Activated naive CD4-positive, alpha-beta T cell treated with anti-CD3 and anti-CD28 coated beads, Interleukin-2, amount 10 ng/mL, durations not matched to agents 7 days and 5 days (primary cell): Measurements from ENCODE around the gene COL8A1.
A peak's percentile ranks its signal among the peaks of the same experiment; 100 is the strongest.
"Not testable (repeated sequence)": the region's sequence is repeated elsewhere in the genome, so short reads cannot be mapped to it uniquely, and the experiment has no call there.

Experiments used
- CTCF ChIA-PET: fragments of 350-600 bp; sonication (Branson Sonifier 250); formaldehyde crosslinking; loops from one replicate; lab custom pipeline; 2021; ENCODE audit warnings: antibody characterized with exemption; lab: Charles Lee
- DNase-seq: peaks from one replicate; pipeline ENCODE4 v3.0.0-alpha.2; 2020
- H3K27ac Mint-ChIP-seq: one replicate; pipeline ENCODE4 v1.8.0; 2021; ENCODE audit warnings: mild to moderate bottlenecking, moderate library complexity, mixed read lengths
- H3K27me3 Mint-ChIP-seq: one replicate; pipeline ENCODE4 v1.8.0; 2021; ENCODE audit warnings: mild to moderate bottlenecking, mixed read lengths
- H3K36me3 Mint-ChIP-seq: one replicate; pipeline ENCODE4 v1.8.0; 2021; ENCODE audit warnings: mixed read lengths
- H3K4me1 Mint-ChIP-seq: one replicate; pipeline ENCODE4 v1.8.0; 2021; ENCODE audit warnings: mixed read lengths
- H3K4me3 Mint-ChIP-seq: one replicate; pipeline ENCODE4 v1.8.0; 2021; ENCODE audit warnings: mild to moderate bottlenecking, moderate library complexity, mixed read lengths
- H3K9me3 Mint-ChIP-seq: one replicate; pipeline ENCODE4 v1.8.0; 2021; ENCODE audit warnings: mixed read lengths

The COL8A1 gene

GRCh38 chr3:99713440-99713839 lies 75.0 kb downstream of the COL8A1 start:
- no peaks in the 10 kb centered on the region for H3K36me3 Mint-ChIP-seq
- no peak for DNase-seq
- peaks cover 4% of the 10 kb centered on the region for H3K27me3 Mint-ChIP-seq
- no peaks in the 10 kb centered on the region for H3K9me3 Mint-ChIP-seq
- no peak overlapping the region for H3K4me3 Mint-ChIP-seq
- H3K27ac Mint-ChIP-seq, result no peak overlapping the region
- H3K4me1 Mint-ChIP-seq, result no peaks in the 10 kb centered on the region
- CTCF ChIA-PET, result no interaction called here

GRCh38 chr3:99714146-99714545 lies 75.8 kb downstream of the COL8A1 start:
- H3K27me3 Mint-ChIP-seq, result peaks cover 4% of the 10 kb centered on the region
- H3K9me3 Mint-ChIP-seq, result no peaks in the 10 kb centered on the region
- H3K4me3 Mint-ChIP-seq, result no peak overlapping the region
- no peaks in the 10 kb centered on the region for H3K4me1 Mint-ChIP-seq
- H3K36me3 Mint-ChIP-seq, result no peaks in the 10 kb centered on the region
- no peak for DNase-seq
- H3K27ac Mint-ChIP-seq, result no peak overlapping the region
- CTCF ChIA-PET, result no interaction called here

DNA sequence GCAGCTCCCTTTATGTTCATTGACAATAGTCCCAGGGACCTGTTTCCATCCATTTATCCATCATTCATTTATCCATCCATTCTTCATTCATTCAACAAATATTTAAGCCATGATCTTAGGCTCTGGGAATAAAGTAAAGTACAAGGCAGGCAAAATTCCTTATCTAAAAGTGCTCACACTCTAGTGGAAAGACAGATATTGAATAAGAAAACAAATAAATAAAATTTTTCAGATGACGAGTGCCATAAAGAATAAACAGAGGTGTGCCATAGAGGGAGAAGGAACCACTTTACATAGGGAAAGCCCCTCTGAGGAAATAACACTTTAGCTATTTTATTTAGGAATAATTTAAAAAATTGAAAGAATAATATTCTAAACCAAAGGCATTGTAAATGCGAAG lies 76.2 kb downstream of the COL8A1 start:
- CTCF ChIA-PET, result no interaction called here
- no peak overlapping the region for H3K4me3 Mint-ChIP-seq

GRCh38 chr3:99716463-99716995 lies 78.1 kb downstream of the COL8A1 start:
- no peaks in the 10 kb centered on the region for H3K4me1 Mint-ChIP-seq
- H3K27me3 Mint-ChIP-seq, result peaks cover 4% of the 10 kb centered on the region
- no peaks in the 10 kb centered on the region for H3K9me3 Mint-ChIP-seq
- H3K27ac Mint-ChIP-seq, result no peak overlapping the region
- no peak overlapping the region for H3K4me3 Mint-ChIP-seq
- H3K36me3 Mint-ChIP-seq, result no peaks in the 10 kb centered on the region
- CTCF ChIA-PET, result interaction anchor here (1.7 kb wide), 1 partner anchor 37 kb away, joined by 4 read pairs; no protein-coding TSS in a partner anchor
- DNase-seq, result no peak

More for the DNA sequence above, 76.2 kb downstream of the COL8A1 start:
- DNase-seq, result no peak
- H3K36me3 Mint-ChIP-seq, result no peaks in the 10 kb centered on the region
- H3K27ac Mint-ChIP-seq, result no peak overlapping the region
- no peaks in the 10 kb centered on the region for H3K4me1 Mint-ChIP-seq
- no peaks in the 10 kb centered on the region for H3K9me3 Mint-ChIP-seq
- peaks cover 4% of the 10 kb centered on the region for H3K27me3 Mint-ChIP-seq

DNA sequence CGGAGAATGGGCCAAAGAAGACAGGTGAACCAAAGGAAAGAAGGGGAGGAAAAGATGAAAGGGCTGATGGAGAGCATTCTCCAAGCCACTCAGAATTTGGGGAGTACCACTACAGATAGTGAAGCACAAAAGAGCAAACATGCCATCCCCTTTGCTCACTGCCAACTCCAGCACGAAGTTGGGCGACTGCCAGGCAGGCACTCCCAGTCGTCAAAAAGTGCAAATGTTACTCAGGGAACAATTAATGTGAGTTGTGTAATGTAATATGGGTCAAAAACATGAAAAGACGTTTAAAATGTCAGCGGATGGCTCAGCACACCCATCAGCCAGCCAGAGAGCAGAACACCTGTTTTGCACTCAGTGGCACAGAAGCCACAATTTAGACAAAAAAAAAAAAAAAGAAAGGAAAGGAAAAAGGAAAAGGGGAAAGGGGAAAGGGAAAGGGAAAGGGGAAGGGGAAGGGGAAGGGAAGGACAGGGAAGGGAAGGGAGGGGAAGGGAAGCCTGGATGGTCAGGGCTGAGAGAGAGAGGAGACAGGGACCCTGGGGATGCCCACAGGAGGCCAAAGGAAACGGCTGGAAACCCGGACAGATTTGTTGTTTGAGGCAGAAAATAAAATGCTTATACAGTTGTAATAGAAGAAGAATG lies 82.7 kb downstream of the COL8A1 start:
- Mint-ChIP-seq H3K4me3 (no peak overlapping the region), H3K9me3 (peaks cover 3% of the 10 kb centered on the region), H3K27me3 (no peaks in the 10 kb centered on the region), H3K27ac (peak overlapping the region; percentile 24), H3K4me1 (no peaks in the 10 kb centered on the region), H3K36me3 (no peaks in the 10 kb centered on the region)
- DNase-seq, result no peak
- CTCF ChIA-PET, result no interaction called here

DNA sequence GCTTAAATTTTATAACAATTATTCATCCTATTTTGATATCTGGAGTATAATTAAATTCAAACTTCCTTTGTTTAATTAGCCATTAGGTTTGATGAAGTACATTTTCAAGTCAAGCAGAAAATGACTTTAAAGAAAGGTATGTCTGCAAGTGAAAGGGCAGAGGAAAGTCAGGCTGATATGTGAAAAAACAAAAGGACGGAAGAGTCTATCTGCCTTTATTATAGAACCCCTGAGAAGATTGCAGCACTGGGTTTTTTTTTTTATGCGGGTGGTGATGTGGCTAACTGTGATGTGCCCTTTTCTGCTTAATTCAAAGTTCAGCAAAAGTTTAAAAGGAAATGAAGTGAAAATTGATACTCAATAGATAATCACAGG lies 83.2 kb downstream of the COL8A1 start:
- Mint-ChIP-seq H3K4me1 (no peaks in the 10 kb centered on the region), H3K27me3 (no peaks in the 10 kb centered on the region), H3K36me3 (no peaks in the 10 kb centered on the region), H3K9me3 (peaks cover 3% of the 10 kb centered on the region), H3K27ac (no peak overlapping the region), H3K4me3 (no peak overlapping the region)
- CTCF ChIA-PET, result no interaction called here
- no peak for DNase-seq

DNA sequence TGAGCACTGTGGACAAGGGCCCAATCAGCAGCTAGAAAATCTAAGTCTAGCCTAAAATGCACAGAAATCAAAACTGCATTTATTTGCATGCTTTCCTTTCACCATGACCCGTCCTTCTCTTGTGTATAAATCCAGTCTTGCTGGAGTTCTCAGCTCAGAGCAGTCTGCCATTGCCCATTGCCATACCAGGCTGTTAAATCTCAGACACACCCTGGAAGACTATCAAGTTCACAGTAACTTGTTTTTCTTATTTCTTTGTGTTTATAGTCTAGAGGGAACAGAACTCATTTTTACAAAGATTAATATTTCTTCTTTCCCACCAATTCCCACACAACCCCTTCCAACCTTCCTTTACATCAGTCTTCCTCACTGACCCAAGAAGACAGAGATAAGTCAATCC lies 85.9 kb downstream of the COL8A1 start:
- Mint-ChIP-seq H3K27ac (no peak overlapping the region), H3K36me3 (no peaks in the 10 kb centered on the region), H3K4me3 (no peak overlapping the region), H3K27me3 (no peaks in the 10 kb centered on the region), H3K4me1 (no peaks in the 10 kb centered on the region), H3K9me3 (peaks cover 3% of the 10 kb centered on the region)
- no peak for DNase-seq
- CTCF ChIA-PET, result no interaction called here

GRCh38 chr3:99730870-99731269 lies 92.5 kb downstream of the COL8A1 start:
- no peak for DNase-seq
- Mint-ChIP-seq H3K36me3 (no peaks in the 10 kb centered on the region), H3K4me1 (no peaks in the 10 kb centered on the region), H3K27me3 (no peaks in the 10 kb centered on the region), H3K4me3 (no peak overlapping the region), H3K27ac (no peak overlapping the region), H3K9me3 (peaks cover 2% of the 10 kb centered on the region)
- CTCF ChIA-PET, result interaction anchor here (0.5 kb wide), 1 partner anchor 58 kb away, joined by 3 read pairs; no protein-coding TSS in a partner anchor

GRCh38 chr3:99731499-99731898 lies 93.1 kb downstream of the COL8A1 start:
- no peaks in the 10 kb centered on the region for H3K36me3 Mint-ChIP-seq
- CTCF ChIA-PET, result no interaction called here
- DNase-seq, result no peak
- H3K27me3 Mint-ChIP-seq, result no peaks in the 10 kb centered on the region
- no peak overlapping the region for H3K27ac Mint-ChIP-seq
- no peak overlapping the region for H3K4me3 Mint-ChIP-seq
- H3K4me1 Mint-ChIP-seq, result no peaks in the 10 kb centered on the region
- no peaks in the 10 kb centered on the region for H3K9me3 Mint-ChIP-seq

DNA sequence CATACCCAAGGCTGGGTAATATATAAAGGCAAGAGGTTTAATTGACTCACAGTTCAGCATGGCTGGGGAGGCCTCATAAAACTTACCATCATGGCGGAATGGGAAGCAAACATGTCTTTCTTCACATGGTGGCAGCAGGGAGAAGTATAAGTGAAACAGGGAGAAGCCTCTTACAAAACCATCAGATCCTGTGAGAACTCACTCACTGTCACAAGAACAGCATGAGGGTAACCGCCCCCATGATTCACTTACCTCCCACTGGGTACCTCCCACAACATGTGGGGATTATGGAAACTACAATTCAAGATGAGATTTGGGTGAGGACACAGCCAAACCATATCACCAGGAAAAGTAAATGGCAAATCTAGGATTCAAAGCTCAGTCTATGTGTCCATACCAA lies 102.0 kb downstream of the COL8A1 start:
- H3K4me3 Mint-ChIP-seq, H3K9me3 Mint-ChIP-seq, H3K36me3 Mint-ChIP-seq, DNase-seq, CTCF ChIA-PET, H3K27me3 Mint-ChIP-seq, H3K27ac Mint-ChIP-seq, H3K4me1 Mint-ChIP-seq: not testable (repeated sequence)

DNA sequence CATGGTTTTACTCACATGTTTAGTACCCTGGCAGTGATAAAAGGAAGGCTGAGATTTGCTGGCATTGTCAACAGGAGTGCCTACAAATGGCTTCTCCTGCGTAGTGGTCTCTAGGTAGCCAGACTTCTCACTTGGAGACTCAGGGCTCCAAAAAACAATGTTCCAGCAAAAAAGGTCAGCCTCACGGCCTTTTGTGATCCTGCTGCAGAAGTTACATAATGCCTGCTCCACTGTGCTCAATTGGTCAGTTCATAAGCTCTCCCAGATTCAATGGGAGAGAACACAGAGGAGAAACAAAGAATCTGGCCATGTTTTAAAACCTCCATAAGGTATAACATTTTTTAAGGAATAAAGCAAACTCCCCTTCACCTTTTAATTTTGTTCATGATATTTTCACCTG lies 103.2 kb downstream of the COL8A1 start:
- DNase-seq, result no peak
- H3K27me3 Mint-ChIP-seq, result peaks cover 3% of the 10 kb centered on the region
- no peak overlapping the region for H3K27ac Mint-ChIP-seq
- H3K36me3 Mint-ChIP-seq, result no peaks in the 10 kb centered on the region
- CTCF ChIA-PET, result no interaction called here
- H3K9me3 Mint-ChIP-seq, result peaks cover 5% of the 10 kb centered on the region
- no peaks in the 10 kb centered on the region for H3K4me1 Mint-ChIP-seq
- no peak overlapping the region for H3K4me3 Mint-ChIP-seq

- no peaks in the 10 kb centered on the region for H3K9me3 Mint-ChIP-seq
- CTCF ChIA-PET, result no interaction called here
- H3K27ac Mint-ChIP-seq, result no peak overlapping the region
- H3K4me1 Mint-ChIP-seq, result no peaks in the 10 kb centered on the region
- no peaks in the 10 kb centered on the region for H3K27me3 Mint-ChIP-seq
- no peak overlapping the region for H3K4me3 Mint-ChIP-seq
- H3K36me3 Mint-ChIP-seq, result no peaks in the 10 kb centered on the region
- no peak for DNase-seq
Measured at GRCh38 chr3:99747915-99748314, 109.5 kb downstream of the COL8A1 start.

GRCh38 chr3:99751649-99752048 lies 113.3 kb downstream of the COL8A1 start:
- Mint-ChIP-seq H3K36me3 (no peaks in the 10 kb centered on the region), H3K27me3 (no peaks in the 10 kb centered on the region), H3K4me3 (no peak overlapping the region), H3K27ac (no peak overlapping the region), H3K9me3 (no peaks in the 10 kb centered on the region), H3K4me1 (no peaks in the 10 kb centered on the region)
- no peak for DNase-seq
- CTCF ChIA-PET, result interaction anchor here (3.7 kb wide), 1 partner anchor 252 kb away, joined by 14 read pairs; no protein-coding TSS in a partner anchor

GRCh38 chr3:99753268-99753975 lies 115.0 kb downstream of the COL8A1 start:
- Mint-ChIP-seq H3K27ac (no peak overlapping the region), H3K9me3 (no peaks in the 10 kb centered on the region), H3K36me3 (no peaks in the 10 kb centered on the region), H3K4me1 (no peaks in the 10 kb centered on the region), H3K27me3 (no peaks in the 10 kb centered on the region), H3K4me3 (no peak overlapping the region)
- peak; percentile 26 for DNase-seq
- CTCF ChIA-PET, result interaction anchor here (0.7 to 3.7 kb wide), 8 partner anchors 10 to 936 kb away, joined by 3 to 14 read pairs (median 4); no protein-coding TSS in a partner anchor

GRCh38 chr3:99755831-99756230 lies 117.4 kb downstream of the COL8A1 start:
- Mint-ChIP-seq H3K4me1 (no peaks in the 10 kb centered on the region), H3K27me3 (peaks cover 4% of the 10 kb centered on the region), H3K36me3 (no peaks in the 10 kb centered on the region), H3K27ac (no peak overlapping the region), H3K4me3 (no peak overlapping the region), H3K9me3 (no peaks in the 10 kb centered on the region)
- DNase-seq, result no peak
- CTCF ChIA-PET, result no interaction called here
